Inflammatory macrophage (primary cell): ENCODE results near the gene PHF14.

Experiments used
- DNase-seq, 2 donors: peaks; one replicate each; pipeline ENCODE4 v3.0.0-alpha.2; 2020 to 2022

Gene PHF14

DNA sequence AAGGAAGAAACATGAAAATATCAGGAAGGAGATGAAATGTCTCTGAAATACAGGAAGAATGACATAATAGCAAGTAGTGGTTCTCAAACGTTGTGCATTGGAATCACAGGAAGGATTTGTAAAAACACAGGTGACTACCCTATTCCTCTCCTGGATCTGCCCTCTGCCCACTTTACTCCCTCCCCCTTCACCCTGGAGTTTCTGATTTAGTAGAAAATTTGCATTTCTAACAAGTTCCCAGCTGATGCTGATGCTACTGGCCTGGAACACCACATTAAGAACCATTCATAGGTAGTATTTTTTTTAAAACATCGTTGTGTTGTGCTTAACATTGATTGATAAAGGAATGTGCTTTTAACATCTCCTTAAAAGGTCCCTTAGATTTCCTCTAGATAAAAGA, 130.9 kb downstream of the PHF14 start:
- no peak for DNase-seq

- no peak for DNase-seq
Observed at GRCh38 chr7:11109659-11110058, 136.0 kb downstream of the PHF14 start.

- DNase-seq, result no peak
Observed at GRCh38 chr7:11120068-11120664, 146.5 kb downstream of the PHF14 start.

DNA sequence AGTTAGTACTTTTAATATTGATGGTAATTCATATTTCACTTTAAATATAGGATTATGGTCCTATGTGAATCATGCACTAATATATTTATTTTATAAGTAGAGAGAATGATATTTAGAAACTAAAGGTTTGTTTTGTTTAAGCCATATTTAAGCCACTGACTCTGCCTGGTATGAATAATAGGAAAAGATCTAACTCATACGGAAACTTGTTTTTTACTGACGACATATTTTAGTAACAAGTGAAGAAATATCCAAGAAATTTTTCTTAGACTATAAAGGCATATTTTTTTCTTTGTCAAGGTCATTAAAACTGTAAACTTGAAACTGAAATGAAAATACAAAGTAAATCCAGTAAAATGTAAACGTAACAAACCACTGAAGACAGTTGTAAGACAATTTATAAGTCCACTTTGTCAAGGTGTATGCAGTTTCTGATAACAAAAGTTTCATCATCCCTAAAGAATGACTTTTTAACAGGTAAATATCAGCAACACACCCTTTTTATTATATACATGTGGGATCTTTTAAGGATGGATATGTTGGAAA, 147.1 kb downstream of the PHF14 start:
- DNase-seq, result no peak

DNA sequence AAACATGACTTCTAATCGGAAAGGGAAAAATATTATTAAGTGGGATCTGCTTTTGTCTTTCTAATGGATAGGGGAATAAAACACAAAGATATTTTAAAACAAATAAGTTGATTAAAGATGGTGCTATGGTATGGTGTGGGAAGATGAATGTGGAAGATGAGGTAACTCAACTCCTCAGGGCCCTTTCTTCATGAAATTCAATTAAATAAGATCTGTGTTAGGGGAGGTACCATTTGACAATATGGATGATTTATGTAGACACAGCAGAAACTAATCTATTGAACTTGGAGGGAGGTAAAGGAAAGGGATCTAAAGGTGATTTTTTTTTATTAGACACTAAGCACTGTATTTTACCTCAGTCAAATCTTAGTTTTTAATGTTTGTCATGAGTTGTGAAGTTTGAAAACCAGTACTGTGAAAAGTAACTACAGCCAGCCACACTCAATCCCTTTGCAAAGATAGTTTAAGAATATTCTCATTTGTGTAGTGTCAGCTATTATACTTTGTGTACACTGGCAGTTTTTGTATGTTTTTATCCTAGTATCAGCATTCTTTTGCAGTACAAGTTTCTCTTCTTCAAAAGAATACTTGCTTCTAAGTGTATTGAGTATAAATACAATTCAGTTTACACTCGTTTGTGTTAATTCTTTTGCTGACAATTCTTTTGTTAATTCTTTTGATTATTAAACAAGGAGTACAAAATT, 151.3 kb downstream of the PHF14 start:
- no peak for DNase-seq

- DNase-seq, result no peak
Observed at GRCh38 chr7:11127114-11127785, 153.6 kb downstream of the PHF14 start.

DNA sequence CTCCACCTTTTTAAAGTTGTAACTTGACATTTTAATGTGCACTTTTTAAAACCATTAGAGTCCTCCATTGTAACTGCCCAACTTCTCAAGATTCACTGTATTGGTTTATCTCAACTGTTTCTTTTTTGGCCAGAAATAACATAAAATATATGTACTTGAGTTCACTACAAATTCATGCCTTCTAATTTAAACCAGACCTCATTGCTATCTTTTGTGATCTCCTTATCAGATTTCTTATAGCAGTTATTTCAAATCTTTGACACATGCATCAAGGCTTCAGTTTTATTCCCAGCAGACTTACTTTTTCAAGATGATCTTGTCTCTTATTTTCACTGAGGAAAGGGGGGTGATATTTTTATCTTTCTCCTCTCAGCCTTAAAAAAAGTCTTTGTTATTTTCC, 154.3 kb downstream of the PHF14 start:
- no peak for DNase-seq

DNA sequence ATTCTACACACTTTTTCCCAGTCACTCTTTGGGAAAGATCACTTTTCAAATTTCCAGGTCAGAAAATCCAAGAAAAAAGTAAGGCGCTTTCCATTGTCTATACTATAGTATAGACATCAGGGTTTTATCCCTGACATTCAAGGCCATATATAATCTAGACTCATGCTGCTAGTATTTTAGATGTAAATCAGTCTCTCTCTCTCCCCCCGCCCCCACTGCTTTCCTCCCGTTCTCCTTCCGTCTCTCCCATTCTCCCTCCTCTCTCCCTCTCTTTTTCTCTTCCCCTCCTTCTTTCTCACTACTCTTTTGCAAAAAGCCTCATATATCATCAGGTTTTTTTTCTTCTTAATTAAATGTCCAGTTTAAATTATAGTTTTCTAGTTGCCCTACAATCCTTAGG, 154.8 kb downstream of the PHF14 start:
- DNase-seq, result no peak

- DNase-seq, result no peak
Observed at GRCh38 chr7:11130012-11130411, 156.3 kb downstream of the PHF14 start.

DNA sequence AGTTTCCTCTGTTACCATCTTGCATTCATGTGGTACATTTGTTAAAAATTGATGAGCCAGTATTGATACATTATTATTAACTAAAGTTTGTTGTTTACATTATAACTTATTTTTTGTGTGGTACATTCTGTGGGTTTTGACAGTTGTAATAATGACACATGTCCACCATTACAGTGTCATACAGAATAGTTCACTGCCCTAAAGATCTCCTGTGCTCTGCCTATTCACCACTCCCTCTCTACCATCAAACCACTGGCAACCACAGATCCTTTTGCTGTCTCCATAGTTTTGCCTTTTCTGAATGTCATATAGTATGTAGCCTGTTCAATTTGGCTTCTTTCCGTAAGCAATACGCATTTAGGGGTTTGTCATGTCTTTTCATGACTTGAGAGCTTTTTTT, 156.9 kb downstream of the PHF14 start:
- DNase-seq, result no peak

DNA sequence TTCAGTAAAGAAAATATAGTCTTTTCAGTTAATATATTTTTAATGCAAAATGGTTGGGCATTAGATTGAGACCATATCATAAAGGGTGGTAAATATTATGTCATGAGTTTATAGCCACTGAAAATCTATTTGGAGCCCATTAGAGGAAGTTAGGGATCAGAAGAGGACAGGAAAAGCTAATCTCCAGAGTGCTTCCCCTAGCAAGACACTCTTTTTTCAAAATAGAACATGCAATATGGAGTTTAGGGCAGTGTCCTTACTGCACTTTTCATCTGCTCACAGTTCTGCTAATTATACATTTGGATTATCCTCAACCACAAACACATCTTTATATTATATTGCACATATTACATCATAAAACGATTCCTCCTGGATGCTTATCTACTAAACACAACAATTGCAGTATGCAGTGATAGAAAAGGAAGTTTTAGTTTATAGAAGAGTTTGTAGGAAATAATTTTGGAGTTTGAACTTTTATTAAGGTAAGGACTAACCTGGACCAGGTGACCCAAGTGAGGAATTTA, 159.8 kb downstream of the PHF14 start:
- DNase-seq, result no peak

DNA sequence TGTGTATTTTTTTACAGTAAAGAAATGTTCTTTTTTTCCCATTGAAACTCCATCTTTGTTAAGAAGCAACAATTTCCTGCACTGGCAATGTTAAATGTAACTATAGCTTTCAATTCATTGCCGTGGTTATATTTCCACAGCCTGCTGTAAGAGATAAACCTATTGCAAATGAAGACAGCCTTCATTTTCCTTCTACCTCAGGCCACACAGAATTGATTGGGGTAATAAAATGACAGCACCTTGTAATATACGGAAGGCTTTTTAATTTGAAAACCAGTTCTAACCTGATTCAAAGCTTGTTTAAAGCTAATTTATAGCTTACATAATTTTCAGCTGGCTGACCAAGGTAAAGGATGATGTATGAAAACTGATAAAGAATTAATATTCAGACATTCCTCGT, 161.9 kb downstream of the PHF14 start:
- DNase-seq, result no peak

GRCh38 chr7:11141541-11141940, 167.9 kb downstream of the PHF14 start:
- DNase-seq, result no peak

GRCh38 chr7:11153694-11154093, 180.0 kb downstream of the PHF14 start:
- DNase-seq, result no peak

GRCh38 chr7:11155883-11156282, 182.2 kb downstream of the PHF14 start:
- DNase-seq, result no peak

DNA sequence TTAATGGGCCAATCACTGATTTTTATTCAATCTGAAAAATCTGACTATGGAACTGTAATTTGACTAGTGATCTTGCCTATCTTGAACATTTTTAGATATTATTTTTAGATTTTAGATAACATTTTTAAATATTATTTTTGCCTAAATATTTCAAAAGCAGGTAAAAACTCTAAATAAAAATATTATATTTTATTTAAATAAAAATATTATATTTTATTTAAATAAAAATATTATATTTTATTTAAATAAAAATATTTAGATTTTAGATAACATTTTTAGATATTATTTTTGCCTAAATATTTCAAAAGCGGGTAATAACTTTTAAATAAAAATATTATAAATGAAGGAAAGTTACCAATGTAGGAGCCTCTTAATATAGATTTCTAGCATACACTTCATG, 187.8 kb downstream of the PHF14 start:
- DNase-seq, result no peak

DNA sequence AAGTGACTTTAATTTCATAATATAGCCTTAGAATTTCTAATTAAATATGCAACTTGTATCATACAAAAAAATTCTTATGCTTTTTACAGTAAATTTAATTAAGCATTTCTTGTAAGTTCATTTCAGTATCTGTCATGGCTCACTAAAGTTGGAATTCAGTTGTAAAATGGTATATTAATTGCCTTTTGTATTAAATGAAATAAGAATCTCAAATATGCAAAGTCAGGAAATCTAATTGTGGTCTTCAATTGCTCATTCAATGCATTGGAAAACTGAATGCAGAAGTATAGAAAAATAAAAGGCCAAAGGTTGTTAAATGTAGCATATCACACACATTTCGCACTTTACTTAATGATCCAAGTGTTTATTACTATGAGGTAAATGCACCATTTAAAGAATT, 189.5 kb downstream of the PHF14 start:
- no peak for DNase-seq

DNA sequence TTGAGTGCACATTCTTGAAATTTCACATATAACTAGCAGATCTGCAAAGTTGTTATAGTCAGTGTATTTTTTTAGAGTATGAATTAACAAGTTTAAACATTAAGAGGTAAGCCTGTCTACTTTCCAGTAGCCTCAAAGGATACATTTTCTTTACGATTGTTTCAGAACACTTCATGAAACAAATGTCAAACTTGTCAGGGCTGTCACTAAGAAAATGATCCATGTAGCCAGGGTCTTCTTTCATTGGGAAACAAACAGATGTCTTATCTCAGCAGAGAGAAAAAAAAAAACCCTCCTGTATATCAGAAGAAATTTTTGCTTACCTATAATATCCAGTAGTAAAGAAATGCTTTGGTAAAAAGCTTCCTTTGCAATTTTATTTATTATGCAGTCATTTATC, 192.4 kb downstream of the PHF14 start:
- DNase-seq, result no peak

DNA sequence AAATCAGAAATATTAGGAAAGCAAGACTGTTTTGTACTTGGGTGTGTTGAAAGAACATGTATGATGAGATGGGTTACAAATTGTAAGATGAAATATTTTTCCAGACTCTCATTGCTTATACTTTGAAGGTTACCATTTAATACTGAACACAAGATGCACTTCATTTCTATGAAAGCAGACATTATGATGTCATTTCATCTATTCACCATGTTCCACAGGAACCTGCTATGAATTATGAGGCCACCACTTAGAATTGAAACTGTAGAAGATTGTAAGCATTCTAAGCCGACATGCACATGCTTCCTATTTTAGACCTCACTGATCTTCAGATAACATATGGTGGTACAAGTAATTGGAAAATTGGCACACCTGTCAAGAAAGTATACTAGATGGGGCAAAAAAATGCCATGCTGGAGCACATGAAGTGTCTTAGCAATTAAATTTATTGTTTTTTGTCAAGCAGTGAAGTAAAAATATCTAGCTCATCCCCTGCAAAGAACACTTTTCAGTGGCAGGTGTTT, 195.0 kb downstream of the PHF14 start:
- no peak for DNase-seq

- no peak for DNase-seq
Observed at GRCh38 chr7:11170175-11170574, 196.5 kb downstream of the PHF14 start.

DNA sequence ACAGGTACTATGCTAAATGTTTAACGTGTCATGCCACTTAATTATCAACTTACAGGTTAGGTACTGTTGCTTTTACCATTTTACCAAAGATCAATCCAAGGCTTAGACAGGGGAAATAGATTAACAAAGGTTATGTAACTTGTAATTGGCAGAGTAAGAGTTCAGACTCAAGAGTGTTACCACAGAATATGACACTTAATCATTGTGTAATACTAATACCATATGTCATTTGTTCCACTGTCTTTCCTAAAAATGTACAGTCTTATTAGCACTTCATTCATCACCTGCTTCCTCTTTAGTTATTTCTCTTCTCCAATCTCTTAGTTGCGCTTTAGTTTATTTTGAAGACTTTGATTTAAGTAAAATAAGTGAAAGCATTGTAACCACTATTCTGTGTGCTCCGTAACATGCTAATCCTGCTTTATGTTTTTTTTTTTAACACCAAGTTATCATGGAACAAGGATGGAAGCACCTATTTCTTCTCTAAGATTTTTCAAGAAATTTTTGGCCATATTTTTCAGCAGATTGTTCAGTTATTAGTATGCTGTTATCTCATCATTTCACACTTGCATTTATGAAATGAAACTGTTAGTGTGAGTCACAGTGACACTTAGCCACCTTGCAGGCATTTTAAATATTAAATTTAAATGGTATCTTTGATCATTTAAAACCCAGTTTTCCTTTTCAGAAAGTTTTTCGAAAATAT, 197.3 kb downstream of the PHF14 start:
- peak in 1 of 2 donors; percentile 75 for DNase-seq

GRCh38 chr7:11171569-11172192, 198.0 kb downstream of the PHF14 start:
- DNase-seq, result no peak
